GM19239 (cell line): Measurements from ENCODE around the gene GRM4.

ENCODE experiments used
- DNase-seq: peaks from one replicate; pipeline ENCODE4 v3.0.0; 2011; ENCODE audit warnings: low spot score; ENCODE audit not compliant: insufficient read length
- FAIRE-seq: peaks from 2 replicates; lab custom pipeline; 2011; peaks lifted over from hg19 to GRCh38; lab: Jason Lieb, UNC

Gene GRM4

GRCh38 chr6:34158876-34159275 lies 13.0 kb upstream of the GRM4 start:
- no peak for FAIRE-seq

GRCh38 chr6:34157851-34158250 lies 12.0 kb upstream of the GRM4 start:
- FAIRE-seq (no peak), DNase-seq (no peak)

More at GRCh38 chr6:34158876-34159275, 13.0 kb upstream of the GRM4 start:
- DNase-seq, result no peak

- FAIRE-seq, result no peak
Measured at GRCh38 chr6:34157236-34157830, 11.4 kb upstream of the GRM4 start.

GRCh38 chr6:34155471-34156300 lies 9.8 kb upstream of the GRM4 start:
- no peak for FAIRE-seq
- DNase-seq, result no peak

More at GRCh38 chr6:34157236-34157830, 11.4 kb upstream of the GRM4 start:
- no peak for DNase-seq

- FAIRE-seq, result no peak
- peak; percentile 88 for DNase-seq
Measured at GRCh38 chr6:34154668-34155447, 9.0 kb upstream of the GRM4 start.

- FAIRE-seq (no peak), DNase-seq (no peak)
Measured at GRCh38 chr6:34152806-34153520, 7.1 kb upstream of the GRM4 start.

GRCh38 chr6:34152042-34152524 lies 6.2 kb upstream of the GRM4 start:
- FAIRE-seq, result no peak
- no peak for DNase-seq

- no peak for FAIRE-seq
- DNase-seq, result no peak
Measured at GRCh38 chr6:34151321-34152041, 5.6 kb upstream of the GRM4 start.

- FAIRE-seq, result no peak
- no peak for DNase-seq
Measured at GRCh38 chr6:34150766-34151165, 4.9 kb upstream of the GRM4 start.

- DNase-seq (no peak), FAIRE-seq (no peak)
Measured at GRCh38 chr6:34149831-34150400, 4.0 kb upstream of the GRM4 start.

- no peak for DNase-seq
- FAIRE-seq, result no peak
Measured at GRCh38 chr6:34149452-34149810, 3.5 kb upstream of the GRM4 start.

GRCh38 chr6:34148631-34149451 lies 3.0 kb upstream of the GRM4 start:
- peak; percentile 77 for DNase-seq
- FAIRE-seq, result peak; percentile 93

- no peak for DNase-seq
- FAIRE-seq, result no peak
Measured at GRCh38 chr6:34147906-34148630, 2.2 kb upstream of the GRM4 start.

GRCh38 chr6:34146801-34147592 lies 1.1 kb upstream of the GRM4 start:
- DNase-seq (no peak), FAIRE-seq (no peak)

- no peak for DNase-seq
- no peak for FAIRE-seq
Measured at GRCh38 chr6:34145161-34146020, 496 bp downstream of the GRM4 start.

GRCh38 chr6:34144581-34145160 lies 1.2 kb downstream of the GRM4 start:
- DNase-seq, result no peak
- FAIRE-seq, result no peak
